ENCODE data around the gene MTUS2.

GRCh38 chr13:29101905-29102304 is 281.8 kb downstream of the MTUS2 start:
- TF ChIP-seq POLR2A (IDR thresholded peaks at IDR 0.05) (no peak), CTCF (IDR thresholded peaks at IDR 0.05 in 8 of 11, conservative IDR thresholded peaks at IDR 0.05 in 3 of 11) (no peak)
